Esophagus mucosa (tissue), 1 donor: Measurements from ENCODE around the gene MKLN1. TPM values are rescaled to one million over a fixed set of nuclear protein-coding genes. Genes with fewer than 3 reads are reported as not detected.

Source experiments
- total RNA-seq: library from RNA; stranded (reverse); gene quantifications from one replicate; pipeline ENCODE4 v1.2.4, GENCODE V29; 2023
- donor health status: DM: yes; HTN: yes; CAD: no.

Gene MKLN1
- total RNA-seq, 1 donor from 2014 or later: 26.7 TPM

Other genes with a start within 250 kb of the MKLN1 start
- gene PODXL, start 228.8 kb downstream of the MKLN1 start, total RNA-seq: 8.3 TPM